Measurements from ENCODE around the gene AGO4. TPM values are rescaled to one million over a fixed set of nuclear protein-coding genes. Genes with fewer than 3 reads are reported as not detected.
"Not testable (repeated sequence)": the region's sequence is repeated elsewhere in the genome, so short reads cannot be mapped to it uniquely, and the experiment has no call there.

Gene AGO4
- total RNA-seq, 2 experiments from 2014 or later: 7.9 to 8.5 TPM

GRCh38 chr1:35852241-35852640 lies 44.4 kb downstream of the AGO4 start:
- CTCF ChIA-PET: no interaction called here
- POLR2A ChIA-PET: no interaction called here
- ATAC-seq (no peak), DNase-seq (no peak)
- H3K4me3 Mint-ChIP-seq: no peak overlapping the region
- no peaks in the 10 kb centered on the region for H3K4me1 Mint-ChIP-seq (ENCODE audit: low read depth)
- H3K36me3 Mint-ChIP-seq (ENCODE audit: low read depth): peaks cover 16% of the 10 kb centered on the region
- H3K27me3 Mint-ChIP-seq (ENCODE audit: low read depth): no peaks in the 10 kb centered on the region
- no peaks in the 10 kb centered on the region for H3K9me3 Mint-ChIP-seq (ENCODE audit: insufficient read depth)
- no peak overlapping the region for H3K27ac Mint-ChIP-seq

- no peaks in the 10 kb centered on the region for H3K27me3 Mint-ChIP-seq (ENCODE audit: low read depth)
- ChIA-PET POLR2A (no interaction called here), CTCF (interaction anchor here (2.1 kb wide), 1 partner anchor 27 kb away, joined by 12 read pairs; the partner anchor contains the start of gene AGO1)
- no peak overlapping the region for H3K4me3 Mint-ChIP-seq
- H3K4me1 Mint-ChIP-seq (ENCODE audit: low read depth): no peaks in the 10 kb centered on the region
- peaks cover 14% of the 10 kb centered on the region for H3K36me3 Mint-ChIP-seq (ENCODE audit: low read depth)
- H3K27ac Mint-ChIP-seq: no peak overlapping the region
- no peak for DNase-seq
- no peak for ATAC-seq
- H3K9me3 Mint-ChIP-seq (ENCODE audit: insufficient read depth): no peaks in the 10 kb centered on the region
Observed at GRCh38 chr1:35854989-35855700, 47.3 kb downstream of the AGO4 start.

DNA sequence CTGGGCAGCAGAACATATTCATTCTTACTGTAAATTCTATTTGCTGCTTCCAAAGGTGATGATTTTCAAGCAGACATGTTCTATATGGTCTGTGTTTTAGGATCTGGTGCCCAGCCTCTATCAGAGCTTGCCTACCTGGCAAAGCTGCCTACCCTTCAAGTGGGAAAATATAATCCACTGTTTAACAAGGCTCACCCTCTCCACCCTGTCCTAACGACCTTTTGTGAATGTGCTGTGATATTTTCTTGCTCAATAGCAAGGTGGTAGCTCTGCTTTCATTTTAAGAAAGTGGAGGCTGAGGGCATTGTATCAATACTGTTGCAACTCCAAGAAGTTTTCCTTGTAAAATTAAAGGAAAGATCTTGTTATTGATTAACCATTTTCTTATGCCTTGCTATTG lies 49.1 kb downstream of the AGO4 start:
- no peak overlapping the region for H3K4me3 Mint-ChIP-seq
- peaks cover 8% of the 10 kb centered on the region for H3K27me3 Mint-ChIP-seq (ENCODE audit: low read depth)
- ATAC-seq: no peak
- no peaks in the 10 kb centered on the region for H3K4me1 Mint-ChIP-seq (ENCODE audit: low read depth)
- POLR2A ChIA-PET: no interaction called here
- no peak overlapping the region for H3K27ac Mint-ChIP-seq
- DNase-seq: no peak
- peaks cover 4% of the 10 kb centered on the region for H3K36me3 Mint-ChIP-seq (ENCODE audit: low read depth)
- no peaks in the 10 kb centered on the region for H3K9me3 Mint-ChIP-seq (ENCODE audit: insufficient read depth)
- CTCF ChIA-PET: interaction anchor here (2.1 kb wide), 1 partner anchor 25 kb away, joined by 12 read pairs; the partner anchor contains the start of gene AGO1

DNA sequence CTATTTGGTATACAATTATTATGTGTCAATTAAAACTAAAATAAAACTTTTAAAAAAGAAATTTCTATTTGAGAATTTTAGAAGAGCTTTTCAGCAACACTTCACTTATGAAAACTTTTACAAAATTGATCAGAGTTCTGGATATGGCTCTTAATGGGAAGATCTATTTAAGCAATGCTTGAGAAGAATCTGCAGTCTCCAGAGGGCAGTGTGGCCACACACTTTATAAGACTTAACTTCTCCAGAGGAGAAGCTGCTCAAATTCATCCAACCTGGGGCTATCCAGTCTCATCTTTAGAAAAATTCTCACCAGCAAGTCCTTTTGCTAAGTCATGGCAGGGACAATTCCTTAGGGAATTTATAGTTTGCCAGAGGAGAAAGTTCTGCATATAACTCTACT lies 50.0 kb downstream of the AGO4 start:
- ATAC-seq (no peak), DNase-seq (no peak)
- Mint-ChIP-seq H3K27ac (no peak overlapping the region), H3K9me3 (ENCODE audit: insufficient read depth) (no peaks in the 10 kb centered on the region), H3K27me3 (ENCODE audit: low read depth) (peaks cover 8% of the 10 kb centered on the region), H3K4me3 (no peak overlapping the region), H3K36me3 (ENCODE audit: low read depth) (peaks cover 4% of the 10 kb centered on the region), H3K4me1 (ENCODE audit: low read depth) (no peaks in the 10 kb centered on the region)
- ChIA-PET POLR2A (no interaction called here), CTCF (interaction anchor here (0.7 kb wide), 1 partner anchor 22 kb away, joined by 3 read pairs; no protein-coding TSS in a partner anchor)

DNA sequence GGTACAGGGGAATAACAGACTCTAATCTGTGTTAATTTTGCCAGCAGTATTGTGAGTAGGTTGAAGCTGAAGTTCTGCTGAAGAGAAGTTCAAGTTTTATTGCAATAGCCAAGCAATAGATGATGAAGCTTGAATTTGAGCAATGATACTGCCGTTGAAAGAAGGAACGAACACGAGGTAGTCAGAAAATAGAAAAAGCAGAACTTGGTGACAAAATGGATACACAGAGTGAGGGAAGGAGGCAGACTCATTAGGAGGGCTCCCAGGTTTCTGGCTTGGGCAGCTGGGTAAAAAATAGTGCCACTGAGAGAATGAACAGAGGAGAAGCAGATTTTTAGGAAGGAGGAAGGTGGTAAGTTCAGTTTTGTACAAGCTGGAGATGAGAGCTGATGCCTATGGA lies 52.9 kb downstream of the AGO4 start:
- ChIA-PET CTCF (interaction anchor here (0.9 kb wide), 1 partner anchor 22 kb away, joined by 3 read pairs; the partner anchor contains the start of gene AGO1), POLR2A (interaction anchor here (0.6 kb wide), 1 partner anchor 1992 kb away, joined by 5 read pairs; no protein-coding TSS in a partner anchor)
- Mint-ChIP-seq H3K27me3 (ENCODE audit: low read depth) (peaks cover 10% of the 10 kb centered on the region), H3K4me1 (ENCODE audit: low read depth) (no peaks in the 10 kb centered on the region), H3K9me3 (ENCODE audit: insufficient read depth) (no peaks in the 10 kb centered on the region), H3K36me3 (ENCODE audit: low read depth) (no peaks in the 10 kb centered on the region), H3K27ac (no peak overlapping the region), H3K4me3 (no peak overlapping the region)
- ATAC-seq: no peak
- no peak for DNase-seq

DNA sequence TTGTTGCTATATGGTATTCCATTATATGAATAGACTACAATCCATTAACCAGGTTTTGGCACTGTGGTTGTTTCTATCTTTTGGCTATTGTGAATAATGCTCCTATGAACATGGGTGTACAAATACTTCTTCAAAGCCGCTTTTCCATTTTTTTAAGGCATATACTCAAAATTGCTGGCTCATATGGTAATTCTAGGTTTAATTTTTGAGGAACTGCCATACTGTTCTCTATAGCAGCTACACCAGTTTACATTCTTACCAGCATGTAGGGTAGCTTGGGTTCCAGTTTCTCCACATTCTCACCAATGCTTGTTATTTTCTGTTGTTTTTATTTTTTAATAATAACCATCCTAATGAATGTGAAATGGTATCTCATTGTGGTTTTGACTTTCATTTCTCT lies 55.3 kb downstream of the AGO4 start:
- Mint-ChIP-seq H3K36me3 (ENCODE audit: low read depth) (no peaks in the 10 kb centered on the region), H3K9me3 (ENCODE audit: insufficient read depth) (no peaks in the 10 kb centered on the region), H3K27me3 (ENCODE audit: low read depth) (peaks cover 10% of the 10 kb centered on the region), H3K4me3 (no peak overlapping the region), H3K4me1 (ENCODE audit: low read depth) (no peaks in the 10 kb centered on the region), H3K27ac (no peak overlapping the region)
- ChIA-PET CTCF (interaction anchor here (0.9 kb wide), 1 partner anchor 20 kb away, joined by 4 read pairs; the partner anchor contains the start of gene AGO1), POLR2A (no interaction called here)
- DNase-seq: no peak
- ATAC-seq: no peak

DNA sequence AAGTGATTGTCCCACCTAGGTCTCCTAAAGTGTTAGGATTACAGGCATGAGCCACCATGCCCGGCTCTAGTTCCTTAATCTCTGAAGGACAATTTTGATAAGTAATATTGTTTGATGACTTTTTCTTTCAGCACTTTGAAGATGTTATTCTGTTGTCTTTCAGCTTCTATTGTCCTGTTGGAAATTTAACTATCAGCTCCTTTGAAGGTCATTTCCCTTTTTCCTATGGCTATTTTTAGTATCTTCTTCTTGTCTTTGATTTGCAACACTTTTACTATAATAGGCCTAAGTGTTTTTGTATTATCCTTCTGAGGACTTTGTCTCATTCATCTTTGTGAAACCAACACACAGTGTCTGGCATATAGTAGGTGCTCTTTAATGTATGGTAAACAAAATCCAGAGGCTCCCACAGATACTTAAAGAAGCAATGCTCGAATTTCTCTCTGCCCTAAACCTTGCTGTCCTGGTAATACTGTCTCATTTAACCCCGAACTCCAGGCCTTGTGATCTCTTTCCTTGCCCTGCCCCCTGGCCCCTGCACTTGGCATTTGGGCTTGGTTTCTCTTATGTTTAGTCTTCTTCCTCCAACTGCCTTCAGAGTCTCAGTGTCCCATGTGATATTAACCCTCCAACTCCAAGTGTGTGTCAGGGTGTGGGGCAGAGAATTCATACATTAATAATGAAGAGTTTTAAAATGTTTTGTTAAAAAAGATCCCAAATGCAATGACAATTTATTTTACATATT lies 56.2 kb downstream of the AGO4 start:
- ChIA-PET CTCF (interaction anchor here (0.9 kb wide), 1 partner anchor 19 kb away, joined by 4 read pairs; the partner anchor contains the start of gene AGO1), POLR2A (no interaction called here)
- no peaks in the 10 kb centered on the region for H3K4me1 Mint-ChIP-seq (ENCODE audit: low read depth)
- H3K27me3 Mint-ChIP-seq (ENCODE audit: low read depth): peaks cover 10% of the 10 kb centered on the region
- no peaks in the 10 kb centered on the region for H3K9me3 Mint-ChIP-seq (ENCODE audit: insufficient read depth)
- ATAC-seq (no peak), DNase-seq (no peak)
- no peak overlapping the region for H3K4me3 Mint-ChIP-seq
- H3K36me3 Mint-ChIP-seq (ENCODE audit: low read depth): no peaks in the 10 kb centered on the region
- no peak overlapping the region for H3K27ac Mint-ChIP-seq

- ATAC-seq (no peak), DNase-seq (no peak)
- no peaks in the 10 kb centered on the region for H3K36me3 Mint-ChIP-seq (ENCODE audit: low read depth)
- POLR2A ChIA-PET: no interaction called here
- H3K27me3 Mint-ChIP-seq (ENCODE audit: low read depth): peaks cover 10% of the 10 kb centered on the region
- H3K9me3 Mint-ChIP-seq (ENCODE audit: insufficient read depth): no peaks in the 10 kb centered on the region
- CTCF ChIA-PET: no interaction called here
- no peak overlapping the region for H3K27ac Mint-ChIP-seq
- H3K4me1 Mint-ChIP-seq (ENCODE audit: low read depth): no peaks in the 10 kb centered on the region
- no peak overlapping the region for H3K4me3 Mint-ChIP-seq
Observed at GRCh38 chr1:35864813-35865212, 57.0 kb downstream of the AGO4 start.

DNA sequence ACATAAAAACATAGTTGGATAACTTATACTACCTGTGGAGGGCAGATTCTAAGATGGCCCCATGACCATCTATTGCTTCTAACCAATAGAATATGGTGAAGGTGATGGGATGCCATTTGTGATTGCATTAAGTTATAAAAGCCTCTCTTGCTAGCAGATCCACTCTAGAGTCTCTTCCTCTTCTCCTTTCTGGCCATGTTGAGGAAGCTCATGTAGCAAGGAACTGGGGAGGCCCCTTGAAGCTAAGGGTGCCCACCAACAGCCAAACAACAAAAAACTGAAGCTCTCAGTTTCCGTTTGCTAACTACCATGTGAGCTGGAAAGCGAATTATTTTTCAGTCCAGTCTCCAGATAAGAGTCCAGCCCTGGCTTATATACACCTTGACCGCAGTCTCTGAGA lies 59.2 kb downstream of the AGO4 start:
- Mint-ChIP-seq H3K4me3 (no peak overlapping the region), H3K27ac (no peak overlapping the region), H3K4me1 (ENCODE audit: low read depth) (no peaks in the 10 kb centered on the region), H3K27me3 (ENCODE audit: low read depth) (peaks cover 2% of the 10 kb centered on the region), H3K9me3 (ENCODE audit: insufficient read depth) (no peaks in the 10 kb centered on the region), H3K36me3 (ENCODE audit: low read depth) (no peaks in the 10 kb centered on the region)
- ChIA-PET POLR2A (no interaction called here), CTCF (no interaction called here)
- DNase-seq: no peak
- ATAC-seq: no peak

DNA sequence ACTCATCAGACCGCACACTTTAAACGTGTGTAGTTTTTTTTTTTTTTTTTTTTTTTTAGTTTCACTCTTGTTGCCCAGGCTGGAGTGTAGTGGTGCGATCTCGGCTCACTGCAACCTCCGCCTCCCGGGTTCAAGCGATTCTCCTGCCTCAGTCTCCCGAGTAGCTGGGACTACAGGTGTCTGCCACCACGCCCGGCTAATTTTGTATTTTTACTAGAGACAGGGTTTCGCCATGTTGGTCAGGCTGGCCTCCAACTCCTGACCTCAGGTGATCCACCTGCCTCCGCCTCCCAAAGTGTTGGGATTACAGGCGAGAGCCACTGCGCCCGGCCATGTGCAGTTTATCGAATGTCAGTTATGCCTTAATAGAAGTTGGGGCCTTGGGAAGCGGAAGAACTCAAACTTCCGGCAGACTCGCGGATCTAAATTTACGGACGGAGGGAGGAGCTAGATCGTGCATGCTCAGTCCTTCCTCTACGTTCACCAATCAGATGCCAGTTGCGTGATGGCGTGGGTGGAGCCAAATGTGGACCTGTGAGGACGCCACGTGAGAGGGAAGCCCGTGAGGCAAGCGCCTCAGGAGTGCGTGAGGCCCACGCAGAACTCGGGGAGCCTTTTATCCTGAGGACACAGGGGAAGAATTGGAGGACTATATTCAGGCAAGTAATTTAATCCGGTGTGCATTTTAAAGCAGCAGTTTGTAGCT lies 61.6 kb downstream of the AGO4 start:
- H3K4me3 Mint-ChIP-seq; H3K27me3 Mint-ChIP-seq (ENCODE audit: low read depth); H3K9me3 Mint-ChIP-seq (ENCODE audit: insufficient read depth); ATAC-seq; DNase-seq; H3K27ac Mint-ChIP-seq; H3K4me1 Mint-ChIP-seq (ENCODE audit: low read depth); H3K36me3 Mint-ChIP-seq (ENCODE audit: low read depth); POLR2A ChIA-PET: not testable (repeated sequence)
- CTCF ChIA-PET: interaction anchor here (1.0 kb wide), 1 partner anchor 13 kb away, joined by 3 read pairs; the partner anchor contains the start of gene AGO1

DNA sequence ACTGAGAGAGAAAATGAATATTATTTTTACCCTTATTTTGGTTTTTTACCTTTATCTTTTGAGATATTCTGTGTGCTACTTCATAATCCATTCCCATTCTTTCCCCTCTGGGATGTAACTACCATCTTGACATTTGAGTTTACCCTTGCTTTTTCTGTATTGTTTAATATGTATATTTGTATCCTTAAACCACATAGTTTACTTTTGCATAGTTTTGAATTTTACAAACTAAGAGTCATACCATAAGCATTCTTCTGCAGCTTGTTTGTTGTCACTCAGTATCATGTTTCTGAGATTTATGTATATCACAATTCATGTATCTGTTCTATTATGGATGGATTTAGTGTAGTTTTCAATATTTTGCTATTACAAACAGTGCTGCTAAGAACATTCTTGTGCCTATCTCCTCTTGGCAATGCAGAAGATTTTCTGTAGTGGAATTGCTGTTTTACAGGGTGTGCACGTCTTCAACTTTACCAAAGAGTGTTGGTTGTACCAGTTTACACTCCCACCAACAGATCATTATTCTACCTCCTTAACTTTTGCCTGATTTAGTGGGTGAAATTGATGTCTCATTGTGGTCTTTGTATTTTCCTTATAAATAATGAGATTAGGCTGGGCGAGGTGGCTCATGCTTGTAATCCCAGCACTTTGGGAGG lies 63.0 kb downstream of the AGO4 start:
- ChIA-PET POLR2A (no interaction called here), CTCF (no interaction called here)
- DNase-seq (no peak), ATAC-seq (no peak)
- Mint-ChIP-seq H3K27me3 (ENCODE audit: low read depth) (no peaks in the 10 kb centered on the region), H3K4me1 (ENCODE audit: low read depth) (no peaks in the 10 kb centered on the region), H3K36me3 (ENCODE audit: low read depth) (no peaks in the 10 kb centered on the region), H3K27ac (no peak overlapping the region), H3K9me3 (ENCODE audit: insufficient read depth) (no peaks in the 10 kb centered on the region), H3K4me3 (no peak overlapping the region)
